HepG2 (cell line): Measurements from ENCODE around the gene L1CAM. TPM values are rescaled to one million over a fixed set of nuclear protein-coding genes. Genes with fewer than 3 reads are reported as not detected.

Experiments
- ATAD3A ChIP-seq: sonication (generic); formaldehyde crosslinking; IDR thresholded peaks from 2 replicates; pipeline ENCODE4 v1.4.0; 2020; ENCODE audit warnings: missing genetic modification reagents
- BRCA1 ChIP-seq: sonication (generic); formaldehyde crosslinking; IDR thresholded peaks from 2 replicates; pipeline ENCODE4 v1.4.0; 2020; ENCODE audit warnings: missing genetic modification reagents
- DMAP1 ChIP-seq: IDR thresholded peaks from 2 replicates; pipeline ENCODE4 v1.6.1; 2016
- DNMT3B ChIP-seq: conservative IDR thresholded peaks from 2 replicates; pipeline ENCODE4 v1.6.1; 2016; ENCODE audit warnings: missing biosample characterization, control low read depth
- HDAC2 ChIP-seq: sonication (generic); formaldehyde crosslinking; IDR thresholded peaks from 2 replicates; pipeline ENCODE4 v1.4.0; 2020; ENCODE audit warnings: missing genetic modification reagents
- HNRNPUL1 ChIP-seq: fragments of 200-400 bp; formaldehyde crosslinking; IDR thresholded peaks from 2 replicates; pipeline ENCODE4 v1.6.1; 2017; ENCODE audit warnings: low read depth, mild to moderate bottlenecking, low read length, moderate library complexity
- KLF16 ChIP-seq, 2 experiments: sonication (generic) in 1 of 2; formaldehyde crosslinking in 1 of 2; IDR thresholded peaks; 2 replicates each; pipeline versions ENCODE4 v1.6.1 to v1.8.0; 2016 to 2023; ENCODE audit warnings: missing genetic modification reagents in 2 of 2, missing compliant biosample characterization in 1 of 2
- NFATC3 ChIP-seq: sonication (generic); formaldehyde crosslinking; IDR thresholded peaks from 2 replicates; pipeline ENCODE4 v1.5.1; 2020; ENCODE audit warnings: mild to moderate bottlenecking, missing genetic modification reagents
- NFRKB ChIP-seq: fragments of 450-650 bp; IDR thresholded peaks from 2 replicates; pipeline ENCODE4 v1.6.1; 2017
- NR2F2 ChIP-seq: IDR thresholded peaks from 2 replicates; pipeline ENCODE4 v1.6.1; 2012; ENCODE audit warnings: low read depth, inconsistent platforms, borderline replicate concordance
- PTBP1 ChIP-seq: fragments of 200-400 bp; formaldehyde crosslinking; IDR thresholded peaks from 2 replicates; pipeline ENCODE4 v1.6.1; 2018; ENCODE audit warnings: low read length, low read depth; ENCODE audit not compliant: poor library complexity, severe bottlenecking
- RCOR2 ChIP-seq: IDR thresholded peaks from 2 replicates; pipeline ENCODE4 v1.6.1; 2016; ENCODE audit warnings: missing biosample characterization, missing genetic modification reagents
- ZBTB44 ChIP-seq: sonication (generic); formaldehyde crosslinking; IDR thresholded peaks from 2 replicates; pipeline ENCODE4 v1.4.0; 2020; ENCODE audit warnings: missing genetic modification reagents
- ZBTB49 ChIP-seq: sonication (generic); formaldehyde crosslinking; IDR thresholded peaks from 2 replicates; pipeline ENCODE4 v1.4.0; 2020; ENCODE audit warnings: missing genetic modification reagents, borderline replicate concordance
- ZFP90 ChIP-seq: sonication (generic); formaldehyde crosslinking; IDR thresholded peaks from 2 replicates; pipeline ENCODE4 v1.8.0; 2022; ENCODE audit warnings: missing genetic modification reagents, mild to moderate bottlenecking, inconsistent platforms, borderline replicate concordance
- ZHX2 ChIP-seq, 2 experiments: sonication (generic) in 1 of 2; formaldehyde crosslinking in 1 of 2; IDR thresholded peaks; 2 replicates each; pipeline versions ENCODE4 v1.6.1 to v1.9.0; 2014 to 2022; ENCODE audit warnings: antibody characterized with exemption in 1 of 2, borderline replicate concordance in 1 of 2, inconsistent platforms in 1 of 2, low read depth in 1 of 2, missing genetic modification reagents in 1 of 2
- ZMAT3 ChIP-seq: sonication (generic); formaldehyde crosslinking; conservative IDR thresholded peaks from 2 replicates; pipeline ENCODE4 v1.7.0; 2021; ENCODE audit warnings: missing genetic modification reagents
- ZNF354B ChIP-seq: sonication (generic); formaldehyde crosslinking; IDR thresholded peaks from 2 replicates; pipeline ENCODE4 v1.8.0; 2022; ENCODE audit warnings: mild to moderate bottlenecking, missing genetic modification reagents
- ZNF709 ChIP-seq: sonication (generic); formaldehyde crosslinking; IDR thresholded peaks from 2 replicates; pipeline ENCODE4 v1.5.0; 2020; ENCODE audit warnings: mild to moderate bottlenecking, missing genetic modification reagents
- polyA plus RNA-seq, 8 experiments: library from polyadenylated mRNA; depleted of rRNA in 3 of 8; stranded (reverse) in 7 of 8; unstranded in 1 of 8; fragments of >200 nt; fragmentation: Illumina TruSeq in 4 of 8; extraction: Trizol in 4 of 8; gene quantifications; 2 replicates each; pipeline versions ENCODE4 v1.2.1 to v1.2.3, GENCODE V29; 2011 to 2016; ENCODE audit warnings: low read depth in 4 of 8, missing spikeins in 1 of 8, mixed read lengths in 1 of 8; ENCODE audit not compliant: insufficient read depth in 1 of 8
- total RNA-seq, 5 experiments: library from RNA; depleted of rRNA; stranded (reverse); fragments of >200 nt; fragmentation: Illumina TruSeq; extraction: Trizol; gene quantifications; 2 replicates each; pipeline ENCODE4 v1.2.3, GENCODE V29; 2016; ENCODE audit warnings: low read depth in 1 of 5

L1CAM gene
- total and polyA plus RNA-seq, 2 of the 13 experiments (the other 11 are each of a cell fraction or from before 2014, with no cell fraction given) = 1.4 to 2.0 TPM

DNA sequence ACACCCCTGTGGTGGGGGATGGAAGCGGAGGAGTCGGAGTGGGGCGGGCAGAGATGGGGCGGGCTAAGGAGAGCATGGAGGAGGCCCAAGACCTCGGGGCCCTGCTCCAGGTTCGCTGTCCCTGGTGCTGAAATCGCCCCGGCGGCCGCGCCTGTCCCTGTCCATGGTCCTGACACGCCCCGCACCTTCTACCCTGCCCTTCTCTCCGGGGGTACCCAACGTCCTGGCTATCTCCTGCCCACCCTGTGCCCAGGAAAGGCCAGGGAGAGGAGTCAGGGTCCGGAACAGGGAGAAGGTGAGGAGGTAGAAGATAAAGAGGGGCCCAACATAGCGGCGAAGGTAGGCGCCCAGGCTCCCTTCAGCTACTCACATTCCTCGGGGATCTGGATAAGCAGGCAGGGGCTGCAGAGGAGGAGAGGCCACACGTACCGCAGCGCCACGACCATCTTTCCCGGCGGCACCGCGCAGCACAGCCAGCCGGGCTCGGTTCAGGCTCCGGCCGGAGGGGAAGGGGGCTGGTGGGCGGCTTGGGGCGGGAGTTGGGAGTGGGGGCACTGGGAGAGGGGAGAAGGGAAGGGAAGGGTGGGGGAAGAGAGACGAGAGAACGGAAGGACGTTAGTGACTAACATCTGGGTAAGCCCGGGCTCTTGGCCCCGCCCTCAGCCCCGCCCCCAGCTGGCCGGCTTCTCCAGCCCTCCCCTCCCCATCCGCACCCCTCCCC, 10.4 kb downstream of the L1CAM start (continued):
- TF ChIP-seq ZHX2 (IDR thresholded peaks at IDR 0.05; ENCODE audit: low read depth) (no peak), ZHX2 (CRISPR knock-in tag; IDR thresholded peaks at IDR 0.05; ENCODE audit: borderline replicate concordance) (peak; percentile 100), NR2F2 (no peak), DMAP1 (CRISPR knock-in tag) (peak; percentile 84; the same call in 1 of the 2 replicates), NFATC3 (peak; percentile 98; the same call in 1 of the 2 replicates), ATAD3A (CRISPR knock-in tag) (peak; percentile 99), ZFP90 (CRISPR knock-in tag) (peak; percentile 100), ZBTB44 (peak; percentile 100), HDAC2 (CRISPR knock-in tag) (peak; percentile 96), ZNF354B (CRISPR knock-in tag) (peak; percentile 100), KLF16 (CRISPR knock-in tag; IDR thresholded peaks at IDR 0.05) (peak; percentile 98 to 100), RCOR2 (CRISPR knock-in tag) (peak; percentile 74; the same call in 1 of the 2 replicates), ZNF709 (CRISPR knock-in tag) (peak; percentile 100), ZMAT3 (CRISPR knock-in tag) (peak; percentile 100), DNMT3B (CRISPR knock-in tag) (peak; percentile 100), HNRNPUL1 (no peak), NFRKB (no peak), PTBP1 (no peak), BRCA1 (peak; percentile 100), ZBTB49 (CRISPR knock-in tag) (peak; percentile 99)
